ENCODE results near the gene GPX4. TPM values are rescaled to one million over a fixed set of nuclear protein-coding genes. Genes with fewer than 3 reads are reported as not detected.

GPX4 gene
- total RNA-seq, 1 donor from 2014 or later: 354 TPM

DNA sequence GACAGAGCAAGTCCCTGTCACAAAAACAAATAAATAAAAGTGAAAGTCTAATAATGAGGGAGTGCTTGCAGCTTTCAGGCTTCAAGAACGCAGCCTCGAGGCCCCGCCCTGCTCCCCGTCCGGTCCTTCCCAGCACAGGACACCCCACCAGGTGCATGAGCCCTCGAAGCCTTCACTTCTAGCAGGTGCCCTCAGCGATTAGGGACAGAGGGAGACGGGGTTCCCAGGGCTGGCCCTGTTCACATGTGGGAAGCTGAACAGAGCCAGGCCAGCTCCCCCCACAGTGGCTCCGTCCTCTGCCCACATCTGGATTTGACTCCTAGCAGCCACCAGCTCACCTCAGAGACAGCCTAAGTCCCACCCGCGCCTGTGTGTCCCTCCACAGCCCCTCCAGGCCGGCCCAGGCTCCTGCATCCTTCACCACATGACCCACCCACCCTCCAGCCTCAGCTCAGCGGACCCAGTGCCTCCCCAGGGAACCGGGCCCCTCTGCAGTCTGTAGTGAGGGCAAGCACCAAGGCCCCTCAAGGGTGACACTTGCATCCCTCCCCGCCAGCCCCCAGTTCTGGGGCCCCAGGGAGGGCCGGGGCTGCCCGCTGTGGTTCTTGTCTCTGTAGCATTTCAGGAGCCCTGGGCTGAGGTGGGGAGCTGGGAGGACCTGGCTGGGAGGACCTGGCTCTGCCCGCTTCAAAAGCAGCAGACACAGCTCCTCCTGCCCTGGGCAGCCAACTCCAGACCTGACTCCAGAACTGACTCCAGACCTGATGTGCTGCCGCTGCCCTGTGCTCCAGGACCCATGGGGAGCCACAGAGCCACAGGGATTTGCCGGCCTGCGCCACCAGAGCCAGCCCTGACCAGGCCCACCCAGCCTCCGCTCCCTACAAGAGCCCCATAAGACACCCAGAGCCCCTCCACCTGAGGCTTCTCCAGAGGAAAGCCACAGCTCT, 27.2 kb downstream of the GPX4 start:
- peak overlapping the region; percentile 64 for H3K27ac Mint-ChIP-seq (ENCODE audit: unreplicated experiment)
- no peaks in the 10 kb centered on the region for H3K9me3 Mint-ChIP-seq (ENCODE audit: unreplicated experiment)
- TF ChIP-seq, protein P1, sequence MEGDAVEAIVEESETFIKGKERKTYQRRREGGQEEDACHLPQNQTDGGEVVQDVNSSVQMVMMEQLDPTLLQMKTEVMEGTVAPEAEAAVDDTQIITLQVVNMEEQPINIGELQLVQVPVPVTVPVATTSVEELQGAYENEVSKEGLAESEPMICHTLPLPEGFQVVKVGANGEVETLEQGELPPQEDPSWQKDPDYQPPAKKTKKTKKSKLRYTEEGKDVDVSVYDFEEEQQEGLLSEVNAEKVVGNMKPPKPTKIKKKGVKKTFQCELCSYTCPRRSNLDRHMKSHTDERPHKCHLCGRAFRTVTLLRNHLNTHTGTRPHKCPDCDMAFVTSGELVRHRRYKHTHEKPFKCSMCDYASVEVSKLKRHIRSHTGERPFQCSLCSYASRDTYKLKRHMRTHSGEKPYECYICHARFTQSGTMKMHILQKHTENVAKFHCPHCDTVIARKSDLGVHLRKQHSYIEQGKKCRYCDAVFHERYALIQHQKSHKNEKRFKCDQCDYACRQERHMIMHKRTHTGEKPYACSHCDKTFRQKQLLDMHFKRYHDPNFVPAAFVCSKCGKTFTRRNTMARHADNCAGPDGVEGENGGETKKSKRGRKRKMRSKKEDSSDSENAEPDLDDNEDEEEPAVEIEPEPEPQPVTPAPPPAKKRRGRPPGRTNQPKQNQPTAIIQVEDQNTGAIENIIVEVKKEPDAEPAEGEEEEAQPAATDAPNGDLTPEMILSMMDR (IDR thresholded peaks at IDR 0.05): no peak
- H3K36me3 Mint-ChIP-seq (ENCODE audit: unreplicated experiment): peaks cover 2% of the 10 kb centered on the region
- H3K4me1 Mint-ChIP-seq (ENCODE audit: unreplicated experiment): peaks cover 38% of the 10 kb centered on the region
- H3K27me3 Mint-ChIP-seq (ENCODE audit: unreplicated experiment): no peaks in the 10 kb centered on the region
- H3K4me3 Mint-ChIP-seq (ENCODE audit: unreplicated experiment): peak overlapping the region; percentile 73
- no peak for DNase-seq (ENCODE audit: extremely low spot score, unreplicated experiment)

DNA sequence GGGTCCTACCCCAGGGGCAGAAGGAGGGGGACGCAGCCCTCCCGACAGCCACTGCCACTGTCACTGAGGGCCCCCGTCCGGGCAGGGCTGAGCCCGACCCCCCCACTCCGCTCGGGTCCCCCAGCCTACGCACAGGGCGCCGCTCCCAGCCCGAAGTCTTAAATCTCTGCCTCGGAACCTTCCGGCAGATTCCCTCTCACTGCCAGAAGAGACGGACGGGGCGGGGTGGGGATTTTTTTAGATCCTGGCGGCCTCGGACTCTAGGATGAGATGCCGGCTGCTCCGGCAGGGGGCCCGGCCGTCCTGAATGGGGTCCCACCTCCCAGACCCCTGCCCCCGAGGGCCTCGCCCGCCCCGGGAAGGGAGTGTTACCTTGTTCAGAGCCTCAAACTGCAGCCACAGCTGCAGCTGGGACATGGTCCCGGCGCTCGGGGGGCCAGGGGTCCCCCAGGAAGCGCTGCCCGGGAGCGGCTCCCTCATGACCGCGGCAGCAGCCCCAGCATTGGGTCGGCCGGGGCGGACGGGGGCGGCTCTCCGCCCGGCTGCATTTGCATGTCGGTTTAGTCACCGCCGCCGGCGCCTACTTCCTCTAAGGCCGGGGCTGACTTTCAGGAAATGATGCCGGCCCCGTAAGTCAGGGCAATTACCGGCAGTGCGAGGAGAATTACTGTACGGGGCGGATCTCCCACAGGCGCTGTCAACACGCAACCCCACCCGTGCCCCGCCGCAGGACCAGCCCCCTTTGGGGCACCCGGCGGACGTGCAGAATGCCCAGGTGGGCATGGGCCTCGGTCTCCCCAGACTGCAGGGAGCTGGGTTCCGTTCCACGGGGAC, 28.1 kb downstream of the GPX4 start:
- no peak for DNase-seq (ENCODE audit: extremely low spot score, unreplicated experiment)
- Mint-ChIP-seq H3K27me3 (ENCODE audit: unreplicated experiment) (no peaks in the 10 kb centered on the region), H3K27ac (ENCODE audit: unreplicated experiment) (peak overlapping the region; percentile 64), H3K9me3 (ENCODE audit: unreplicated experiment) (no peaks in the 10 kb centered on the region), H3K36me3 (ENCODE audit: unreplicated experiment) (peaks cover 2% of the 10 kb centered on the region), H3K4me1 (ENCODE audit: unreplicated experiment) (peaks cover 29% of the 10 kb centered on the region), H3K4me3 (ENCODE audit: unreplicated experiment) (peak overlapping the region; percentile 73)
- TF ChIP-seq, protein P1 (IDR thresholded peaks at IDR 0.05): no peak

DNA sequence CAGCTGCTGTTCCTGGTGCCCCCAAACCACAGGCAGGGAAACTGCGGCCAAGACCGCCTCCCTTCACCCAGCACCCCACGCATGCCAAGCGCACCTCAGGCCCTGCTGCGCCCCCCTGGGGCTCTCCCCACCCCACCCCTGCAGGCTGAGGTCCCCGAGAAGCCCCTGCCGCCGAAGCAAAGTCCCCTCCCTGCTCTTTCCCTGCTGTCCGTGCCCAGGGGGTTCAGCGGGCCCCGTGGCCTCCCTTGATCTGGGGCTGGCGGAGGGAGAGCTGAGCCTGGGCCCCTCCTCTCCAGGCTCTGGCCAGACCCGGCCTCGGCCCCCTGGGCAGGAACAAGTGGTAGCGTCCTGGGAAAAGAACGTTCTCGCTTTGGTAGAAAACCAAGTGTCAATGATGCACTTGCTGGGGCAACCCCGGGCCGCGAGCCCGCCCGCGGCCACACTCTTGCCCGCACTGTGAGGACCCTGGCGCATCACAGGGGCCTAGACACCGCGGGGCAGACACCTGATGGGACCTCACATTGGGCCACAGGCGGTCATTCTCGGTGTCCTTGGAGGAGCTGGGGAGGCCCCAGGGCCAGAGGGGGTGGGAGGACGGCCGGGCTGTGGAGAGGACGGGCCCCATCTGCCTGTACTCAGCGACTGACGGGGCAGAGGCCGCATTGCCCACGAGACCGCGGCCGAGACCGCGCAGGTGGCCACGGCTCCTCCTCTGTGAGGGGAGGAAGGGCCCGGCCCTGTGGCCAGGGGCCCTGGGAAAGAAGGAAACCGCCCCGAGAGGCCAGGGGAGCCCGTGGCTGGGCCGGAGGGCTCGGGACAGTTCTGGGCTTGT, 29.0 kb downstream of the GPX4 start:
- Mint-ChIP-seq H3K4me1 (ENCODE audit: unreplicated experiment) (peaks cover 21% of the 10 kb centered on the region), H3K36me3 (ENCODE audit: unreplicated experiment) (peaks cover 2% of the 10 kb centered on the region), H3K27me3 (ENCODE audit: unreplicated experiment) (no peaks in the 10 kb centered on the region), H3K4me3 (ENCODE audit: unreplicated experiment) (peak overlapping the region; percentile 73), H3K9me3 (ENCODE audit: unreplicated experiment) (no peaks in the 10 kb centered on the region), H3K27ac (ENCODE audit: unreplicated experiment) (peak overlapping the region; percentile 50)
- no peak for DNase-seq (ENCODE audit: extremely low spot score, unreplicated experiment)
- TF ChIP-seq, protein P1 (IDR thresholded peaks at IDR 0.05): no peak

DNA sequence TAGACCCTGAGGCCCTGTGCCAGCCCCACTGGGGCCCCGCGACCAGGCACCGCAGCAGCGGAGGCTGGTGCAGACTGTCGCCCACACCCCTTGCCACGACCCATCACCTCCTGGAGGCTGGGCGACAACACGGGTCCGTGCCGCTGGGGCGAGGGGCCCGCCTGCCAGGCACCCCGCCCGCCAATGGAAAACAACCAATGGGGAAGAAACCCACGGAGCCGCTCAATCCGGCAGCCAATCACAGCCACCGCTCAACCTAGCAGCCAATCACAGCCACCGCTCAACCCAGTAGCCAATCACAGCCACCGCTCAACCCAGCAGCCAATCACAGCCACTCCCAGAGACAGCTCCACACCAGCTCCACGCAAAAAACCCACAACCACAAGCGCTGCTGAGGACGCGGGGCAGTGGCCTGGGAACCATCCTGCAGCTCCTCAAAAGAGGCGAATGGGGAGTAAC, 29.7 kb downstream of the GPX4 start:
- Mint-ChIP-seq H3K4me1 (ENCODE audit: unreplicated experiment) (peaks cover 20% of the 10 kb centered on the region), H3K27ac (ENCODE audit: unreplicated experiment) (no peak overlapping the region), H3K36me3 (ENCODE audit: unreplicated experiment) (no peaks in the 10 kb centered on the region), H3K4me3 (ENCODE audit: unreplicated experiment) (no peak overlapping the region), H3K27me3 (ENCODE audit: unreplicated experiment) (no peaks in the 10 kb centered on the region), H3K9me3 (ENCODE audit: unreplicated experiment) (no peaks in the 10 kb centered on the region)
- DNase-seq (ENCODE audit: extremely low spot score, unreplicated experiment): no peak
- TF ChIP-seq, protein P1 (IDR thresholded peaks at IDR 0.05): no peak

Measured in osteocyte (in vitro differentiated cells).